Measurements from ENCODE around the gene SVBP.

Gene SVBP

DNA sequence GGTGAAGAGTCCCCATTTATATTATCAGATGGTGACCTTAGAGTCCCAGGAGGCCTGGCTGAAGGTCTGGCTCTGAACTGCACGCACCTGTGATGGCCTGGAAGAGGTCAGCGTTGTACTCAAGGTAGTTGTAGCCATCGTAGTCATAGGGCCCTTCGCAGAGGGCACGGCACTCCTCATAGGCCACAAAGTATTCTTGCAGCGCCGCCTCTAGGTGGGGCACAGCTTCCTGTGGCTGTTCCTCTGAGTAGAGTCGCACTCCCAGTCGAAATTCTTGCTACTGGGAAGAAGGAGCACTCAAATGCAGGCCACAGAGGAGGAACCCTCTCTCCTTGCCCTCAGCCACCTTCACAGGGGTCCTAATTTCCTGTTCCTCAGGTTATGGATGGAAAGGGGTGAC lies 58.1 kb downstream of the SVBP start:
- DNase-seq = no peak

DNA sequence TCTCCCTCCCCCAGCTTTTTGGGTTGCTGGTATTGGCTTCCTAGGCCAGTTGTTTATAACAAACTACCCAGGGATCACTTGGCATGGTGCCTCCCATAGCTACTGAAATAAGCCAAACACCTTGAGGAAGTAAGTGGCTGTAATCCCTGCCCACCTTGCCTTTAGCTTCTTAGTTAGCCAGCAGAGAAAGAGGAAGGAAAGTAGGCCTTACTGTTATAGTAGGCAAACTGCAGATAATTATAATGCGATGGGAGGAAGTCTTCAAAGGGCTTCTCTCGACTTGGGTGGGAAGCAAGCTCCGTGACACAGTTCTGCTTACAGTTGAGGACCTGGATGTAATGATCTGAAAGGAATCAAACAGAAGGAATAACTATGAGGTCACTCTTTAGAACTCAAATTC lies 58.6 kb downstream of the SVBP start:
- DNase-seq = no peak

DNA sequence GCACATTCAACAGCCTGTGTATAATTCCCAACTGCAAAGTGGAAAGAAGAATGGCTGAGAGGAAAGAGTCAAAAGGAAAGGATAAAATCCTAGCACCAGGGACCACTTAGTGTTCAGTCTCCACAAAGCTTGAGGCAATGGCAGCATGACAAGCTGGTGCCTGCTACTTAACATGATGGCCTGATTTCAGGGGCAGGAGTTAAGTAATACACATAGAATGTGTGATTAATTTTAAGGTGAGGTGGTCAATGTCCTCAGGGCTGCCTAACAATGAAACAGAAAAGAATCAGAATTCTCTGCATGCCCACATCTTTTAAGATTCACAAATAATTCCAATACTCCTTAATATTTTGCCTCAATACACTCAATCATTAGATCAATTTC lies 59.3 kb downstream of the SVBP start:
- DNase-seq = no peak
